Choroid plexus epithelial cell (primary cell): ENCODE measurements around the gene GFOD2.

Experiments used
- DNase-seq: peaks from one replicate; pipeline ENCODE4 v3.0.0-alpha.2; 2010; ENCODE audit warnings: low read depth
- H3K4me3 ChIP-seq: 2 replicates; pipeline ENCODE4 v1.5.1; 2011; ENCODE audit warnings: low read depth, mild to moderate bottlenecking, control low read depth, low read length, moderate library complexity
- CTCF ChIP-seq: conservative IDR thresholded peaks from 2 replicates; pipeline ENCODE4 v1.5.1; 2011; ENCODE audit warnings: low read depth, mild to moderate bottlenecking, control low read depth, inconsistent platforms, low read length, moderate library complexity

GFOD2 gene

GRCh38 chr16:67734731-67735201 is 15.7 kb upstream of the GFOD2 start:
- H3K4me3 ChIP-seq: no peak overlapping the region
- DNase-seq: no peak
- no peak for TF ChIP-seq CTCF

DNA sequence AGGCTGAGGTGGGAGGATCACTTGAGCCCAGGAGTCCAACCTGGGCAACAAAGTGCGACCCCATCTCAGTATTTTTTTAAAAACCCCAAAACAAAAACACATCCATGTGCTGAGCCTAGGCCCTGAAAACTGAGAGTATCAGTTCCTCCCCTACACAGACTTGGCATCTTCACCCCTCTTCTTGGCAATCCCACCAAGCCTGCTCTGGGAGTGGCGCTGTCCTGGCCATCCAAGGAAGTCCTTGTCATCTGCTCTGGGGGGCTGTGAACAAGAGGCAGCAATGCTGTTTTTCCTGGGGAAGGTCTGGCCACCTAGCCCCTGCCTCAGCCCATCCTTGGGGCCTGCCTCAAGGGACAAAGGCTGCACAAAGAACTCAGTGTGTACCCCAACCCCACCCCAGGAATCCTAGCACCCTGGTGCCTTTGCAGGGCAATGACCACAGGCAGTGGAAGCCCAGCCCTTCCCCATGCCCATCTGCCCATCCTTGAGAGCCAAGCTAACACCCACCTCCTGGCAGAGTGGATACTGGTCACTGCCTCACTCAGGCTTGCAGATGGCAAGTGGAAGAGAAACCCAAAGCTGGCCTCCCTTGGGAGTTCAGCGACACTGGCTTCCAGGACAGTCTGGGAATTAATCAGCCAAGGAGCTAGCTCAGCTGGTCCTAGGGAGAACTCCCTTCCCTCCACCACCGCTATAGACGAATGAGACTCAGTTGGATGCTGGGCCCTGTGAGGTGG is 14.8 kb upstream of the GFOD2 start:
- no peak for DNase-seq
- TF ChIP-seq CTCF: no peak
- no peak overlapping the region for H3K4me3 ChIP-seq

DNA sequence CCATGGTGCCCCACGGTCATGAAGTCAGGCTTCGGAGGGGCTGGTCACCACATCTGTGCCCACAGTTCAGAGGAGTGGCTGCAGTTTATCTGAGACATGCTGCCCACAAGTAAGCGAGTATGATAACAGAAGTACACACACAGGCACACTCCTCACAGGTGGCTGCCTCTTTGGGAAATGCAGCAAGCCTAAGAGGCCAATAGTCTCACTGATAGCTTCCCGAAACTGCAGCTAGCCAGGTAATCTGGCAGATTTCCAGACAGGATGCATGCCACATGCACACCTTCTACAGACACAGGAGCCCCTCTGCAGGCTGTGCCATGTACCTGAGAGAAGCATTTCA is 12.6 kb upstream of the GFOD2 start:
- no peak overlapping the region for H3K4me3 ChIP-seq
- no peak for DNase-seq
- TF ChIP-seq CTCF: no peak

- no peak overlapping the region for H3K4me3 ChIP-seq
- TF ChIP-seq CTCF: no peak
- no peak for DNase-seq
Observed at GRCh38 chr16:67731071-67731752, 12.1 kb upstream of the GFOD2 start.

DNA sequence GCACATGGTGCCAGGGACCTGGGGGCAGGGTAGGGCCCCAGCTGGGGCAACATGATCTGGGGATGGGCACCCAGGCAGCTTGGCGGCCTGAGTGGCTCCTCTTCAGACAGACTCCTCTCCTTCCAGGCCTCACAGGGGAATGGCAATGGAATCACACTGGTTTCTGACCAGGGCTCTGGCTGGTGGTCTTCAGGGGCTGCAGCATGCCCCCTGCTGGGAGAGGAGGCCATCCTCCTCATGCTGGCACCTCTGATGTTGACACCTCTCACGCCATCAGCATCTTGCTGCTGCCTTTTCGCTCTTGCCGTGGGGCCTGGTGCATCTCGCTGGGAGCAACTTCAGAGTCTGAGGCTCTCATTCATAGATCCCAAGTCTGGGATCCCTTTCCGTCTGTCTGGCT is 11.2 kb upstream of the GFOD2 start:
- no peak overlapping the region for H3K4me3 ChIP-seq
- TF ChIP-seq CTCF: no peak
- no peak for DNase-seq

DNA sequence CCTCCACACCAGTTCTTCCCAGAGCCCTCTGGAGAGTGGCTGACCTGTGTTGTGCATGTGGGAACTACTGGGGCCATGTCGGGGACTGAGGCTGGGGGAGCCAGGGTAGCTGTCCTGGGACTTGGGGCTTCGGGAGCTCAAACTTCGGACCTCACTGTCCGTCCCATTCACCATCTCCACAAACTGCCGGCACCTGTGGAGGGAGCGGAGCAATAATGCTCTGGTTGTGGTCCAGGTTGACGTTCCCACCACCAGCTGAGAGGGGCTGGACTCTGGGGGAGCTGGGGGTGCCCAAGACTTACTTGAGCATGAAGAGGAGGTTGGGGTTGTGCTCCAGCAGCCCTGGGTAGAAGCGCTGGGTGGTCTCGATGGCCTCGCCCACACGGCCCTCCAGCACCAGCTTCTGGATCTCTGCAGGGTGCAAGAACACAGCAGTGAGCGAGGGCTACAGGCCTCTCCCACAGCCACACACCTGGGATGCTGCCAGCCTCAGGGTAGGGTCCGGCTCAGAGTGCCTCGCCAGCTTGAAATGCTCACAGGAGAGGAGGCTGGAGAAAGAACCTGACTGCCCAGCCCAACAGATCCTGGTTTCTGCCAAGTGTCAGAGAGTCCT is 10.6 kb upstream of the GFOD2 start:
- TF ChIP-seq CTCF: no peak
- DNase-seq: no peak
- H3K4me3 ChIP-seq: no peak overlapping the region
